GM12878 (cell line): ENCODE measurements around the gene DNAH1. TPM values are rescaled to one million over a fixed set of nuclear protein-coding genes. Genes with fewer than 3 reads are reported as not detected.

Experiments
- ATF3 ChIP-seq: IDR thresholded peaks from 2 replicates; pipeline ENCODE4 v1.6.1; 2011; ENCODE audit warnings: low read depth, mild to moderate bottlenecking, low read length, moderate library complexity, borderline replicate concordance; ENCODE audit errors: extremely low read depth
- EP300 ChIP-seq, 2 experiments: fragments of 150-350 bp in 1 of 2; IDR thresholded peaks; 2 replicates each; pipeline ENCODE4 v1.6.1; 2011 to 2012; ENCODE audit warnings: low read depth in 2 of 2, low read length in 2 of 2, borderline replicate concordance in 1 of 2, improper control_type of control experiment in 1 of 2, inconsistent platforms in 1 of 2; ENCODE audit not compliant: control insufficient read depth in 1 of 2
- ESRRA ChIP-seq: IDR thresholded peaks from 2 replicates; pipeline ENCODE4 v1.6.1; 2012; ENCODE audit warnings: mild to moderate bottlenecking, low read length, improper control_type of control experiment
- IKZF2 ChIP-seq, 2 experiments: fragments of 450-650 bp; IDR thresholded peaks; 2 replicates each; pipeline ENCODE4 v1.6.1; 2017; ENCODE audit warnings: mild to moderate bottlenecking in 2 of 2, moderate library complexity in 2 of 2
- MTA2 ChIP-seq: fragments of 450-650 bp; IDR thresholded peaks from 2 replicates; pipeline ENCODE4 v1.6.1; 2016; ENCODE audit warnings: low read depth, mild to moderate bottlenecking, moderate library complexity
- PRDM15 ChIP-seq: fragments of 450-650 bp; formaldehyde crosslinking; IDR thresholded peaks from 2 replicates; pipeline ENCODE4 v1.4.0; 2020; ENCODE audit warnings: mild to moderate bottlenecking, moderate library complexity
- polyA plus RNA-seq, 11 experiments: library from polyadenylated mRNA; depleted of rRNA in 4 of 11; unstranded in 6 of 11; stranded (reverse) in 5 of 11; fragments of >200 nt; fragmentation: Nextera tagmentation in 4 of 11; fragmentation: Illumina TruSeq in 1 of 11; extraction: Ambion mirVana in 4 of 11; extraction: Trizol in 1 of 11; gene quantifications; 1 replicate in 1 of 11; 2 replicates in 10 of 11; pipeline versions ENCODE4 v1.2.1 to v1.2.3, GENCODE V29; 2011 to 2016; ENCODE audit warnings: inconsistent platforms in 2 of 11, missing spikeins in 2 of 11, low read depth in 1 of 11
- total RNA-seq, 4 experiments: library from RNA; depleted of rRNA in 3 of 4; stranded (reverse); fragments of >200 nt in 3 of 4; fragmentation: Illumina TruSeq in 1 of 4; extraction: Trizol in 1 of 4; gene quantifications; 2 replicates each; pipeline versions ENCODE4 v1.2.1 to v1.2.3, GENCODE V29; 2013 to 2021

Gene DNAH1
- total and polyA plus RNA-seq, 10 of the 15 experiments (the other 5 are each of a cell fraction or from before 2014, with no cell fraction given), result 0.31 to 5.8 (median 2.7) TPM

GRCh38 chr3:52326976-52327375 lies 10.9 kb downstream of the DNAH1 start (continued):
- TF ChIP-seq ATF3 (no peak), MTA2 (no peak), ESRRA (no peak), PRDM15 (CRISPR knock-in tag) (no peak), IKZF2 (IDR thresholded peaks at IDR 0.05) (no peak), EP300 (IDR thresholded peaks at IDR 0.05; ENCODE audit: borderline replicate concordance in 1 of 2, control insufficient read depth in 1 of 2, low read depth in 2 of 2, low read length in 2 of 2) (no peak)
- TF ChIP-seq, all 136 proteins: peak for 0
